NCI-H345 treated with DMSO at 0.1 percent for 48 hours (cell line): ENCODE results near the gene NSG1.
"Not testable (repeated sequence)": the region's sequence is repeated elsewhere in the genome, so short reads cannot be mapped to it uniquely, and the experiment has no call there.

Source experiments
- DNase-seq: peaks from one replicate; lab custom pipeline; 2025; ENCODE audit not compliant: unreplicated experiment; lab: John Stamatoyannopoulos, UW

The NSG1 gene

GRCh38 chr4:4465238-4465637, 78.3 kb downstream of the NSG1 start:
- not testable (repeated sequence) for DNase-seq
